HG03025 (cell line): ENCODE results near the gene OSTM1.
A peak's percentile ranks its signal among the peaks of the same experiment; 100 is the strongest.

Experiments used
- ATAC-seq: cut with Tn5 transposase; IDR thresholded peaks from one replicate; pipeline ENCODE4 v1.9.1; 2021; ENCODE audit warnings: mild to moderate bottlenecking, moderate library complexity; ENCODE audit not compliant: unreplicated experiment, low FRiP score

Gene OSTM1

DNA sequence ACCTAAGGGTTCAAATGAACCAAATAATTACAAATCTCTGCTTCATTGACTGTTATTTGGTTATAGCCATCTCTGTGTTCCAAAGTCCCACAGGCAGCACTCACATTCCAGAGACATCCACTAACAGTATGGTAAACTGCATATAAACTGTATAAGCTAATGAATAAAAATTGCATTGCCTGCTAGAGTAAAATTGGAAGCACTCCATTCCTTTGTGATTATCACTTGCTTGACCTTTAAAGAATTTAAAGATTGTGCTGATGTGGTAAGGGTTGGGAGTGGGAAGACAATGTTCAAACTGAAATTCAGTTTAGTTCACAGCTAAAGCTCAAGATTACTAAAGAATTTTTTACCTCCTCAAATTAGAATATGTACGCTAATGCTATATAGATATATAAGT, 31.0 kb upstream of the OSTM1 start:
- ATAC-seq, result no peak

DNA sequence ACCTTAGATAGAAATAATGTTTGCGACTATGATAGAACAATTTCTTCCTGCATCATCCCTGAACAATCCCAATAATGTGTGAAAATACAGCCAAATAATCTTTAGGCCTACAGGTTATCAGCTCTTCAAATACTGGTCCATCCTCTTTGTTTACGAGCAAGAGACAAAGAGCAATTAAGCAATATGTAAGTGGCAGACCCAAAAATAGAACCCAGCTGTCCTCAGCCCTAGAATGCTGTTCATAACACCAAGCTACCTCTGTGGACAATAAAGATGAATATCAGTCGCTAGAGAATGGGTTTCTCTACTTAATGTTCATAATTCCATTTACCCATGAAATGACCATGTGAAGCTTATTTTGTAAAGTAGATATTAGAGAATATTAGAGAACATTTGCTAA, 28.4 kb upstream of the OSTM1 start:
- no peak for ATAC-seq

DNA sequence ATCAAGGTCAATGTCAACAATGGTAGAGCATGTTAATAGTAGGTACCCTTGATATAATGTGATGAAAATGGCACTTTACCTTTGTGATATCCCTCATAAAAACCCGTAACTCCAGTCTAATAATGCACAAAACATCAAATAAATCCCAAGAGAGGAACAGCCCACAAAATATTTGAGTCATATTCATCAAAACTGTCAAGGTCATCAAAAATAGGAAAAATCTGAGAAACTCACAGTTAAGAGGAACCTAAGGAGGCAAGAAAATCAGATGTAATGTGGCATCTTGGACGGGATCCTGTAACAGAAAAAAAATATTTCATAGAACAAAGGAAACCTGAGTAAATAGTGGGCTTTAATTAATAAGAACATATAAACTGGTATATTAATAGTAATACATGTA, 25.5 kb upstream of the OSTM1 start:
- ATAC-seq, result no peak

DNA sequence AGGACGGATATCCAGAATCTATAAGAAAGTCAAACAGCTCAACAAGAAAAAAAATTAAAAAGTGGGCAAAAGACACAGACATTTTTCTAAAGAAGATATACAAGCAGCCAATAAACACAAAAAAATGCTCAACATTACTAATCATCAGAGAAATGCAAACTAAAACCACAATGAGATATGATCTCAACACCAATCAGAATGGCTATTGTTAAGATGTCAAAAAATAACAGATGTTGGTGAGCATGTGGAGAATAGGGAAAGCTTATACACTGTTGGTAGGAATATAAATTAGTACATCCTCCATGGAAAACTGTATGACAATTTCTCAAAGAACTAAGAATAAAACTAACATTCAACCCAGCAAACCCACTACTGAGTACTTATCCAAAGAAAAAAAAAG, 23.3 kb upstream of the OSTM1 start:
- ATAC-seq, result no peak

DNA sequence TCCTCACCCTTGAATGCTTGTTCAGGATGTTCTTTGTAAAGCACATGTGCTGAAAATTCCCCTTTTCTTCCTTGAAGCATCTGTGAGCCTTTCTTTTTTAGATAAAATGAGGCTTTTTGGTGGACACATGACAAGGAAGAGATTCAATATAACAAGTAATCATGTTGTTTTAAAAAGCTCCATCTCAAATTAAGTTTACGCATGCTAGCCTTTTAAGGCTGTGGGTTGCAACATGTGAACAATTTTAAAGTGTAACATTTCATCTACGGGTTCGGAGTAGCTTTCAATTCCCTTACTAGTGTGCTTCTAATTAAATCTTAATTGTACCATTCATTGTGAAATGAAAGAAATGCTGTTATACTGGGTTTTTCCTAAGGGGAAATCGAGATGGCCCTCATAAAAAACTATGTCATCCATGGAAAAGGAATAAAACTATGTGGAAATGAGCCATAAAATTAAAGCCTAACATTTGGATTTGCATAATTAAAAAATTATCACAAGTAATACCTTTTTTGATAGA, 19.3 kb upstream of the OSTM1 start:
- ATAC-seq, result no peak

DNA sequence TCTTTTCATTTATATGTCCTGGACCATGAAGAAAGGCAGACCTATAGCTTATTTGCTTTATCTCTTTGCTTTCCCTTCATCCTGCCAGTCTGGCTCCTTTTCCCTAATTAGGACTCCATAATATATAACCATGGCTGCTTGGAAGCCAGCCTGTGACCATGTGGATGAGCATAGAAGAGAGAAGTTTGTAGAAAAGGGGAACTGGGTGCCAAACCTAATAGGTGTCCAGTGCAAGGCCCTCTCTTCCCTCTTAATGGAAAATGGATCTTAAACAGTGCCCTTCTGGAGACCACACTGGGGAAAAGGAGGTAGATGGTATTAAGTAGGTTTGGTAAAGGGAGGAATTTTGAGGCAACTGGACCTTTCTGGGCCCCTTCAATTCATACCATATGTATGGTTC, 16.7 kb upstream of the OSTM1 start:
- no peak for ATAC-seq

DNA sequence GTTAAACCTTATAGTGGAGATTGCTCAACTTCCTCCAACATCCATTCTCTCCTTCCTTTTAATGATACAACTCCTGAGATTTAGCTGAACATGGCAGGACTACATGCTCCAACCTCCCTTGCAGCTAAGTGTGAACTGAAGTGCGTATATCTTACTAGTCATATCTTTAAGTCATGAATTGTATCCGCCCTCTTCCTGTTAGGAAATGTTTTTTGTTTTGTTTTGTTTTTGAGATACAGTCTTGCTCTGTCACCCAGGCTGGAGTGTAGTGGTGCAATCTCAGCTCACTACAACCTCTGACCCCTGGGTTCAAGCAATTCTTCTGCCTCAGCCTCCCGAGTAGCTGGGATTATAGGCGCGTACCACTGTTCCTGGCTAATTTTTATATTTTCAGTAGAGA, 8.8 kb upstream of the OSTM1 start:
- ATAC-seq, result no peak

DNA sequence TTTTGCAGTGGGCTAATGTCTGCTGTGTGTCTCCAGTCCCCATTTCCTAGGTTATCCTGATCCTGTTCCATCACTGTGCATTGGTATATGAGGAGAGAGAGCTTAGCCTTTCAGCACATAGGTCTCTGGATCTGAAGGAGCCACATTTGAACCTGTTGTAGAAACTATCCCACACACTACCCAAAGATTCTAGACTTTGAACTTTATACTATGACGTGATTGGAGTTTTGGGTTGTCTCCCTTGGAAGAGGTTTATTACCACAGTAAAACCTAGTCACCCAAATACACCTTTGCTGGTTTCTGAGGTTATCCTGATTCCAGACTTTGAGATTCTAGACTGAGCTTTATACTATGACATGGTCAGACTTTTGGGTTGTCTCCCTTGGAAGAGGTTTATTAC, 8.0 kb upstream of the OSTM1 start:
- ATAC-seq, result no peak

DNA sequence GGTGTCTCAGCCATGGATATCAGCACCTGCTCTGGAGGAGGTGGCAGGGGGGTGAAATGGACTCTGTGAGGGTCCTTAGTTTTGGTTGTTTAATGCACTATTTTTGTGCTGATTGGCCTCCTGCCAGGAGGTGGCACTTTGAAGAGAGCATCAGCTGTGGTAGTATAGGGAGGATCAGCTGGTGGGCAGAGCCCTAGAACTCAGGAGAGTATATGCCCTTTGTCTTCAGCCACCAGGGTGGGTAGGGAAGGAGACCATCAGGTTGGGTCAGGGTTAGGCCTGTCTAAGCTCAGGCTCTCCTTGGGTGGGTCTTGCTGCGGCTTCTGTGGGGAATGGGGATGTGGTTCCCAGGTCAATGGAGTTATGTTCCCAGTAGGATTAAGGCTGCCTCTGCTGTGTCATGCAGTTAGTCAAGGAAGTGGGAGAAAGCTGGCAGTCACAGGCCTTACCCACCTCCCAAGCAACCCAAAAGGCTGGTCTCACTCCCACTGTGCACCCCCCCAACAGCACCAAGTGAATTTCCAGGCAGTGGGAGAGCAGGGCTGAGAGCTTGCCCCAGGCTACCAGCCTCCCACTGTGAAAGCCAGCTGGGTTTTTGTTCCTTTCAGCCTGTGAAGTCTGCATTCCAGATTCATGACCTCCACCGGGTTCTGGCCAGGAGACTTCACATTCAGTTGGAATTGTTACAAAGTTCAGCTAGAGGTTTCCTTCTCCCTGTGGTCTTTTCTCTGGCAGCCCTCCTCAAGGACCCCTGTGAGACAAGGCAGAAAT, 5.7 kb upstream of the OSTM1 start:
- ATAC-seq, result no peak

DNA sequence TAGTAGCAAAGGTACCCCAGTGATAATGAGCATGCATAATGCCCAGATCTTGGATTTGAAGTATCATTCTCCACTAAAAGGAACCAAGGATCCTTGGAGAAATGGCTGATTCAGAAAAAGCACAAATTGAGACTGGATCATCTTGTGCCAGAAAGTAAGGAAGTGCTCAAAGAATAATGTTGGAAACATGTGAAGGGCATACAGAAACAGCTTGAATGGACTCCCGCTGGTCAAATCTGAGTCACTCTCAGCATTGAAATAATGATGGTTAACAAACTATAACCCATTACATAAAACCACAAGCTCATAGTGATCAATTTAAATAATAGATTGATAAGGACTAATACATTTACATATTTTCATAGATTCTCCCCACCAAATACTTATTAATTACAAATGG, 3.6 kb upstream of the OSTM1 start:
- no peak for ATAC-seq

DNA sequence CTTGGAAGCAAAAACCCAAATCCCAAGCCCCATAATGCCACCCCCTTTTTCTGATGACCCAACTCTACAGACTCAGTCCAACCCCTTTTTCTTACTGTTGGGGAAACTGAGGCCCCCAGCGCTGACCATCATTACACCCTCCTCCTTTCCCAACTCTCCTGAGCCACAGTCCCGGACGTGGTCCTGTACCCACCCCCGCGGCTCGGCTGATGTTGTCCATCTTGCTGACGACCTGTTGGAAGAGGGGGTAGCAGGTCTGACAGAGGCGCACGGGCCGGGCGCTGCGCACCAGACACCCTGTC, 533 bp downstream of the OSTM1 start:
- peak; percentile 46 for ATAC-seq

DNA sequence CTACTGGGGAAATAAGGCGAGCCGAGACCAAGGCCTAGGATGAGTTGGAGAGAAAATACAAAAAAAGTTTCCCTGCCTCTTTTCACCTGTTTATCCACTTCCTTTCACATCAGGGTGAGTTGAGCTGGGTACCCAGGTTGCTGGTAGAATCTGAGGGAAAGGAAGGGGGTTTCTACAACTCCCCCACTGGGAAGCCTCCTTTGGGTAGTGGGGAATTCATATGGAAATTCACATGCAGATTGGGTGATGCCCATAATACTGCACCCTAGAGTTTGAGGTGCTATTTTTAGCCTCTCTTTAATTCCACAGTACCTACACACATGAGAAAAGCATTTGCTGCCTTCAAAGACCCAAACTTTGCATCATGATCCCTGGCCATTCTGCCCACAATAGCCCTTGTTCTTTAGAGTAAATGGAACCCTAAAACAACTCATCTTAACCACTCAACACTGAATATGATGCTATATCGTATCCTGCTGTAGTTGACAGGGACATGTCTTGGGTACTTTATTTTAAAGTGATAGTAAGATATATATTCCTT, 2.7 kb downstream of the OSTM1 start:
- no peak for ATAC-seq

DNA sequence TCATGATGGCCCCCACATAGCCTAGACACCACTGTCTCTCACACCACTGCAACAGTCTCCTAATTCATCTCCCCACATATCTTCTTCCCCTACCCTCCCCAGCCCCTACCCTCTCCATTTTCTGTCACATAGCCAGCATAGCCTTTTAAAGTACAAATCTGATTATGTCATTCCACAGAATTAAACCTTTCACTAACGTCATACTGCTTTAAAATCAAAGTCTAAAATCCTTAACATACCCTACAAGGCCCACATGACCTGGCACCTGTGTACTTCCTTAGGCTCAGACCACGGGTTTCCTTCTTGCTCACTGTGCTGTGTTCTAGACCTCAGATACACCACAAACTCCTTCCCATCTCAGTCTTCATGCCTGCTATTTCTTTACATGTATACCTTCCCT, 5.9 kb downstream of the OSTM1 start:
- ATAC-seq, result no peak

DNA sequence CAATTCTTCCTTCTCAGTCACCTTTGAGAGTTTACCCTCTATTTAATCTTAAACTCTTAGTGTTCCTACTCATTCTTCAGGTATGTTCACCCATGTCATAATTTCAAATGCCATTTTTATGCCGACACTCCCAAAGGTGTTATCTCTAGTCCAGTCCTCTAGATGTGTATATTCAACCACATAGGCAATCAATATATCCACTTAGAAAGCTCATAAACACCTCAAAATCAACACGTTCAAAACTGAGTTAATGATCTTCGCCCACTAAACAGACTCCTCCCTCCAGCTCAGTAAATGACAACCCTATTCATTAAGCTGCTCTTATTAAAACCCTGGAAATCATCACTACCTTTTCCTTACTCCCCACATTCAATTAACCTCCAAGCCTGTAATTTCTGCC, 6.4 kb downstream of the OSTM1 start:
- ATAC-seq, result no peak

DNA sequence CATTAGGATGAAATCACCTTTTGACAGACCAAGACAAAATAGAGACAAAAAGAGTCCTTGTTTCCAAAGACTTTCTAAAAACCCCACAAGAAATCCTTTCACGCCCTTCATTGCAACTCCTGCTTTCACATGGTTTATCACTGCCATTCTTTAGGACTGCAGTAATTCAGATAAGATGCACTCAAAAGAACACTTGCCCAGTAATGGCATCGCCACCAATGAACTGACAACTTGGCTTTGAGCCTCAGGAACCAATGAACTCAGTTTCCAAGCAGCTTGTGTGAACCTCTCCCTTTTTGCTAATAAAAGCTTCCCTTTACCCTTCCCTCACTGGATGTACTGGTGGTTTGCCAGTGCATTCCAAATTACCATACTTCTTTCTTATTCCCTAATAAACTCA, 21.8 kb downstream of the OSTM1 start:
- no peak for ATAC-seq

DNA sequence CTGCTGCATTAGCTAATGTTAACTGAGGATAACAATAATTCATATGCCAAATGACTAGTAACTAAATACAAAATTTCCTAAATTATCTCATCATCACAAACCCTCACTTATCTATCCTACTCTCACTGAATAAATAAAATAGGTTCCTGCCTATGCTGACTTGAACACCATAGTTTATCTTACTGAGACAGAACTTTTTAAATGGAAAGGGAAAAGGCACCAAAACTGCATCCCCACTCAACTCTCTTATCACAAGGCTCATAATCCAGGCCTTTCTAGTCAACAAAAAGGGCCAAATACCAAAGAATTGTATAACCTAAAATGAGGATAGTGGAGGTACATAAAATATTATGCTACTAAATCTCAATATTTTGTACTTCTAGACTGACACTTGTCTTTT, 23.1 kb downstream of the OSTM1 start:
- ATAC-seq, result no peak

DNA sequence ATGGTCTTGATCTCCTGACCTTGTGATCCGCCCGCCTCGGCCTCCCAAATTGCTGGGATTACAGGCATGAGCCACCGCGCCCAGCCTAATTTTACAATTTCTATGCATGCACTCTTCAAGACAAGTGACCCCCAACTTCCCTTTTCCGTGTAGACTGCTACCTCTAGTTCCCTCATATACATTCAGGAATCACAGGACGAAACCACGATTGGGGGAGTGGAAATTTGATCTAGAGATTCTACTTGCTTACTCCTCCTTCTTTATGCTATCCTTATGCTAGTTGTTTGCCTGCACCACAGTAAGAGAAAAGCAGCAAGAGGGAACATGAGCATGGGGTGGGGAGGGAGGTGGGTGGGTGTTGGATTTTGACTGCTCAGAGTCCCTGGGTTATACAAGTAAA, 34.9 kb downstream of the OSTM1 start:
- ATAC-seq, result no peak

DNA sequence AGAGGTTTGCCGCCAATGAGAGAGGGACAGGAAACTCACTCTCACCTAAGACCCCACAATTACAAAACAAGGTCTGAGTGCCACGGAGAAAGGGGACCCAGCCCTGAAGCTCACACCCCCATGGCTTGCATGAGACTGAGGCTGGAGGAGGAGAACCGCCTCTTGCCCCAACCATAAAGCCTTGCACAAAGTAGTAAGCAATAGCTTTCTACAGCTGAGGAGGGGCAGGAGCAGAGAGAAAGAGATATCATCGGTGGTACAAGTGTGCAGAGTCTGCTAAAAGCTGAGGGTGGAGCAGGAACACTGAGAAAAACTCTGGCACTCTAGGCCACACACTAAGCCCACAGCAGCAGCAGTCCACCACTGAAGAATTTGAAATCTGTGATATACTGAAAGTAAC, 37.7 kb downstream of the OSTM1 start:
- no peak for ATAC-seq

DNA sequence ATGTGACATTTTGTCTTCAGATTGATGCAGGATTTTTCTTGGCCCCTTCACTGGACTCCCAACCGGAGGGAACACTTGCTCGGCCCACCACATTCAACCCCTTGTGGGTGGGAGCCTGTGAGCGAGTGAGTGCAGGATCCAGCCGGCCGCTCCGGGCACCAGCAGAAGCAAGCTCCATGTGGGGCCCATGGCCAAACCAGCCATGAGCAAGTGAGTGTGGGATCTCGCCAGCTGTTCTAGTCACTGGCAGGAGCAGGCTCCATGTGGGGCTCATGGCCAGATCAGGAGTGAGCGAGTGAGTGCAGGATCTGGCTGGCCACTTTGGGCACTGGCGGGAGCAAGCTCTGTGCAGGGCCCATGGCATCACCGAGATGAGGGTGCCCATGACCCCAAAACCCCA, 42.6 kb downstream of the OSTM1 start:
- no peak for ATAC-seq

DNA sequence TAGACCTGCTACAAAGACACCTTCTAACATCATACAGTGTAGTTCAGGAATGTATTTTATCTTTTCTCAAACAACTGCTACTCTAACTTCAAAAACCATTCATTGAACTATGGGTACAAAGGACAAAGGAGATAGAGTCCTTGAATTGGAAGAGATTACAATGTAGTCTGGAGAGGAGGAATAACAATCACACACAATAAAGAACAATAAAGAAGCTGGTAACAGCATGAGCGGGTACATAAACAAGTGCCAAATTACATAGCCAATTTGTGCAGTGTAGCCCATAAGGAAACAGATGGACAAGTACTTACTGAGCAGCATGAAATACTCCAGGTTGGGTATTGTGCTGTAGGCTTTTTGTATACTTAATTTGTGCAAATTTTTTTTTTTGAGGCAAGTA, 44.3 kb downstream of the OSTM1 start:
- ATAC-seq, result no peak

DNA sequence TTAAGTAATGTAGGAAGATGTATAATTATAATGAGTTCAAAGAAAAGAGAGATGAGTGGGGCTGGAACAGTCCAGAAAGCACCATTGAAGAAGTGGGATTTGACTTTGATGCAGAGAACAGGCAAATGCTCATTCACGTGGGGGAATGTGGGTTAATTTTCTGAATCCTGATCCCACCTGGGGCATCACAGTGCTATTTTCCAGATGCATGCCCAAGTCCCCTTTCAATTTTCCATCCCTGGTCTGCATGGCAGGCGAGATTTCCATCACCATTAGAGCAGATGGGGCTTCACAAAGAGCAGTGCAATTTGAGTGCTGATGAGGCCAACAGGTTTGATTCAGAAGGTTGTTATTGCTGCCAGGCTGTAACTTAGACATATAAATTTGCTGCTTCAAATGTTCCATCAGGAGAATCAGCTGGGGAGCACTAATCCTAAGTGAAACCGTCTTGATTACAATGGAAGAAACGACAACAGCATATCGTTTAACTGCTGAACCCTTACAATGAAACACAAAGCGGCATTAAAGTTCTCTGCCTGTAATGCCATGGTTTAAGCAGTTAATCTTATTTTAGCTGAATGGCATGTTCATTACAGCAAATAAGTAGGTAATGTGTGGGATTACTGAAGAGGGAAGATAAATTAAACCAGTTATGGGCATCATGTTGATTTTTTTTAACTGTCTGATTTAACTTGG, 45.2 kb downstream of the OSTM1 start:
- ATAC-seq, result no peak

DNA sequence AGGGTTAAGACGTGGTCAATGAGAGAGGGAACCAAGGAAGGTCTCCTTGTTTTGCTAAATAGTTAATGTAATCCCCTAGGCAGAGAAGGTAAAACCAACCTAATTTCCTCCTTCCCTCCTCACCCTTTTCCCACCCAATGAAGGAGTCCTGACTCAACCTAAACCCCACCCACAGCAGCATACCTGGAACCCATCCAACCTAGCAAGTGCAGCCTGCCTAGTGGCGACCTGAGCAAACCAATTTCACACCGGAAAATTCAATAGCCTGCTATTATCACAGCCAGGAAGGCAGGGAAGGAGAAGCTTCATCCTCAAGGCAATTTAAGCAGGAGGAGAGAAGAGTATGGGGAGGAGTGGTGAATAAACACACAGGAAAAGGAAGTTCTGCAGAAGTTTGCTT, 46.9 kb downstream of the OSTM1 start:
- no peak for ATAC-seq
